NCI-H82 treated with DMSO at 0.1 percent for 48 hours (cell line): Measurements from ENCODE around the gene DTX4.
"Not testable (repeated sequence)": the region's sequence is repeated elsewhere in the genome, so short reads cannot be mapped to it uniquely, and the experiment has no call there.

Source experiments
- DNase-seq: peaks from one replicate; lab custom pipeline; 2025; ENCODE audit not compliant: unreplicated experiment; lab: John Stamatoyannopoulos, UW

The DTX4 gene

DNA sequence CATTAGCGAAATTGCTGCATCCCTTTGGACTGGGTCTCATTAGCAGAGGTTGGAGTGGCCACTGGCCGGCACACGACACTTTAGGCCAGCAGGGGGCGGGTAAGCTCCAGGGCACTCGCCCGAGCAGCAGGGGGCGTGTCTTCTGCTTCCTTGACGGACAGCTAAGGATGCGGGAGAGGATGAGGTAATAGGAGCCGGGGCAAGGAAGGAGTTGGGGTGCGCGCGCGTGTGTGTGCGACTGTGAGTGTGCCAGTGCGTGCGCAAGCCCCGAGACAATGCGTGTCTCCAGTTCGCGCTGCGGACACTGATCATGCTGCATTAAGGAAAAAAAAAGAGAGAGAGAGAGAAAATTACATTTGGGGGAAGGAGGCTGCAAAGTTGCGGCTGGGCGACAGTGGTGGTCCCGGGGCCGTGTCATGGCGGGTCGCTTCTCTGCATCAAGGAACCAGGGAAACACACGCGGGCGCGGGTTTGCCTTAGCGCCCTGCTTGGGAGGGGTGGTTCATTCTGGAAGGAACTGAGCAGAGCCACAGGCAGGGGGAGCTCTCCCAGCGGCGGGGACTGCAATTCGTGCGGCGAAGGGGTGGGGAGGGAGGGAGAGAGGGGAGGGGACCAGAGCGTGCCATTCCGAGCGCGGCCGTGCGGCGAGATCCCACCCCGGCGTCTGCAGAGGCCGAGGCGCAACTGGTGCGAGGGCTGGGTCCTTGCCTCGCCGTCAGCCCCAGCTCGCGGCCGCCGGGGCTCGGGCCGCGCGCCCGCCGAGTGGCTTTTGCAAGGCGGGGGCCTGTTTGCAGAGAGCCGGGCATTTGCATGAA, at the start of gene DTX4:
TSS of gene DTX4 (plus strand) at position 625 of the 815 bp plus-strand sequence. CDS start 464 bp downstream, outside the sequence.
- peak; percentile 68 for DNase-seq

DNA sequence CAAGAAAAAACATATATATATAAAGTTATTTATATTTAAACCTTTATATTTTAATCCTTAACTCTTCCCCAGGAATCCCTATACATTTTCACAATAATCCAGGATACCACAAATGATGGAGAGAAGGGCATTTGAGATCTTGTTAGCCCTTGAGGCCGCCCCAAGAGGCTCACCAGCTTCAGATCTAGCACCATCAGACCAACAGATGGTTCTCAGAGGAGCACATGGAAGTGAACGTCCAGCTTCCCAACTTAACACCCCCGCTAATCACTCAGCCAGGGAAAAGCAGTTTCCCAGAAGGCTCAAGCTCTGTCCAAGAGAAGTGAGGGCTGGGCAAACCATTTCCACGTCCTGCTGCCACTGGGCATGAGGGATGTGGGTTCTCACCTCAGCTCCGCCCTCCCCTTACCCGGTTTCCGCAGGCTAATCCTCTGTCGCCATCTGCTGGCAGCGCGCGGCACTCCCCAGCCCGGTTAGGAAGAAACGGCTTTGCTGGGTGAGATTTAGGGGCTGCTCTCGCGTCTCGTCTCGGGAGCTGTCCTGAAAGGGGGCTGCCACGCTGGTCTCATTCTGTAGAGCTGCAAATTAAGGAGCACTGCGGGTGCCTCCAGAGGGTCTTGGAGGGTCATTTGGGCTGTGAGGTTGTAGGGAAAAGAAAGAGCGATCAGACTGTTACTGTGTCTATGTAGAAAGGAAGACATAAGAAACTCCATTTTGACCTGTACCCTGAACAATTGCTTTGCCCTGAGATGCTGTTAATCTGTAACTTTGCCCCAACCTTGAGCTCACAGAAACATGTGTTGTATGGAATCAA, 36.1 kb upstream of the DTX4 start:
- DNase-seq = peak; percentile 11

DNA sequence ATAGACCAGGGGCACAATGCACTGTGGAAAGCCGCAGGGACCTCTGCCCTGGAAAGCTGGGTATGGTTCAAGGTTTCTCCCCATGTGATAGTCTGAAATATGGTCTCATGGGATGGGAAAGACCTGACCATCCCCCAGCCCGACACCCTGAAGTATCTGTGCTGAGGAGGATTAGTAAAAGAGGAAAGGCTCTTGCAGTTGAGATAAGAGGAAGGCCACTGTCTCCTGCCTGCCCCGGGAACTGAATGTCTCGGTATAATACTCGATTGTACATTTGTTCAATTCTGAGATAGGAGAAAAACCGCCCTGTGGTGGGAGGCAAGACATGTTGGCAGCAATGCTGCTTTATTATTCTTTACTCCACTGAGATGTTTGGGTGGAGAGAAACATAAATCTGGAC, 35.4 kb upstream of the DTX4 start:
- DNase-seq = not testable (repeated sequence)

DNA sequence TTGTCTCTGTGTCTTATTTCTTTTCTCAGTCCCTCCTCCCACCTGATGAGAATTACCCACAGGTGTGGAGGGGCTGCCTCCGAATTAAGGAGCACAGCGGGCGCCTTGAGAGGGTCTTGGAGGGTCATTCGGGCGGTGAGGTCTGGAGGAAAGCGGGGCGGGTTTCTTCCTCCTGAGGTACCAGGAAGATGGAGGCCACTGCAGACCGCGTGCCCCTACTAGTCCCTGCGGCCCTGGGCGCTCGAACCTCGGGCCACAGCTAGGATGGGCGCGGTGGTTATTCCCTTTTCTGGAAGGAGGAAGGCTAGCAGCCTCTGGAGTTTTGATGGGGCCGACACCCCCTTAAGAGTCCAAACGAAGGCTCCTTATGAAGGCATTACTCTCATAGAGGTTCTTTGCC, 34.7 kb upstream of the DTX4 start:
- DNase-seq = no peak

DNA sequence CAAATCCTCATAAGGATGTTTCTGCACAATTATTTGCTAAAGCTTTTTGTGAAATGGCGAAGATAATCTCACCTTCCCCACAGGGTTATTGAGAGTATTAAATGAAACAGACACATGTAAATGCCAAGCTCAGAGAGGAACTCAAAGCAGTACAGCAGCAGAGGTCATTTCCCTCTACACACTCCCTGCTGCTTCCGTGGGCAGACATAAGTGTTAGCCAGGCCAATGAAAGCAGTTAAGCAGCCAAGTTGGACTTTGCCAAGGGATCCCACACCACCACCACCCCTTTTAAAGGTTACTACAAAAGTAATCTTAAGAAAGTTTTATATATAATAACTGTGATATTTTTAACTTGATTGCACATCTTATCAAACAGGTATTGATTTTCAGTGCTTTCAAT, 33.3 kb upstream of the DTX4 start:
- no peak for DNase-seq

DNA sequence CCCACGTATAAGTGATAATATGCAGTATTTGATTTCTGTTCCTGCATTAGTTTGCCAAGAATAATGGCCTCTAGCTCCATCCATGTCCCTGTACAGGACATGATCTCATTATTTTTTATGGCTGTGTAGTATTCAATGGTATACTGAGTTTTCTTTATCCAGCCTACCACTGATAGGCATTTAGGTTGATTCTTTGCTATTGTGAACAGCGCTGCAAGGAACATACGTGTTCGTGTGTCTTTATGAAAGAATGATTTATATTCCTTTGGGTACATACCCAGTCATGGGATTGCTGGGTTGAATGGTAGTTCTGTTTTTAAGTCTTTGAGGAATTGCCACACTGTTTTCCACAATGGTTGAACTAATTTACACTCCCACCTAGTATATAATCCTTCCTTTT, 30.7 kb upstream of the DTX4 start:
- no peak for DNase-seq

DNA sequence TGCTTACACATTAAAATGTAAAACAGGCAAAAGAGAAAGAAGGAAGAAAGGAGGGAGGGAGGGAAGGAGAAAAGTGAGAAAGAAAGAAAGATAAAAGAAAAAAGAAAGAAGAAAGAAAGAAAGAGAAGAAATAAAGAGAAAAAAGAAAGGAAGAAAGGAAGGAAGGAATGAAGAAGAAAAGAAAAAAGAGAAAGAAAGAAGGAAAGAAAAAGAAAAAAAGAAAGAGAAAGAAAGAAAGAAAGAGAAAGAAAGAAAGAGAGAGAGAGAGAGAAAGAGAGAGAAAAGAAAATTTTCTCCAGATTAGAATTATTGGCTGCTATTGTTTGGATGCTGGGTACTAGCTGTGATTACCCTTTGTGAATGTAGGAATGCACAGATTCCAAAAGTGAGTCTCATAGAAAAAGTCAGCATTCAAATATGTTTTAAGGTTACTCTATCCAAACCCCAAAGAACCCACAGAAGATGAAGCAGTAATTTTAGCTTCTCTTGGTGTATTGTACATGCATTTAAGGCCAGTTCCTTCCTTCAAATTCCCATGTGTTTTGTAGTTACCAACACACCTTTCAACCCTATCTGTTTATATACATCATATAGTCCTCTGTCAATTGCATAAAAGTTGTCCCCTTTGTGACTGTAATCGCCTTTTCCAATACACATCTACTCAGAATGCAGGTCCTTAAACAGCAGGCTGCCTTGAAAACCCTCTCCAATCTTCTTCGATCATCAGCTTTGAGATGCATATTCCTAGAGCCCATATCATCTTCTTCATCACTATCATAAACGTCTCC, 30.1 kb upstream of the DTX4 start:
- no peak for DNase-seq

DNA sequence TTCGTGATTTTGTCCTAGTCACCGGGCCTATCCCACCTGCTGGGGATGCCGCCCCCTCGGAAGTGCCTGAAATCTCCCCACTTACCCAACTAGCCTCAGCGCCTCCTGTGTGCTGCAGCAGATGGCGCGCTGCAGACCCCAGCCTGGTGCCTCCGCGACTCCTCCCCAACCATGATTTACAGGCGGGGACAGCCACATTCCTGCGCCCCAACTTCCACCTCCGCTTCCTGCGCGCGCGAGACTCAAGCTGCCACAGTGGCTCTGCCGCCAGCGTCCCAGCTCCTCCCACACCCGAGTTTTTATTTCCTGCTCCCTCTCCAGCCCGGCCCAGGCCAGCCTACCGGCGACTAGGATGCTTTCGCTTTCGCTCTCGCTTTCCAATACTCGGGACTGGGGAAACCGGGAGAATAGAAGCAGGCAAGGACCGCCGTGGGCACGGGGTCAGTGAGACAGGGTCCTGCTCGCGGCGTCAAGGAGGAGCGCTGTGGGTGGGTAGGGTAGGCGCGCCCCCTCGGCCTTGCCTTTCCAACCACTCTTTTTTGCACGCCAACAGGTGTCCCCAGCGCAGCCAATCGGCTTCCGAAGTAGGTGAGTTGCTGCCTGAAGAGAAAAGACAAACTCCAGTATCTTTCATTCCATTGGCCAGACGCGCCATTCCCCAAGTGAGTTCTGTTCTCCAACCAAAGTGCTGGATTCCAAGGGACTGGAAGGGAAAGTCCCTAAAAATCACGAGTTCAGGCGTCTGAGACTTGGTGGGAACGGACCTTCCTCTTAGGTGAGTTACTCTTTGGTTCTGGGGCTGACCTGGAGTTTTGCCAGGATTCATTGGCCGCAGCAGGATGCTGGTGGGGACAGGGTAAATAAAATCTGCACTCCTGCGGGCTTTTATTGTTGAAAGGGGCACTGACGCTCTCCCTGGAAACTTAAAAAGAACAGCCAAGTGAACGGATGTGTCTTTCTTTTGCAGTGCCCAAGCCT, 29.1 kb upstream of the DTX4 start, which contains the start of gene FAM111A:
TSS of gene FAM111A (plus strand) at position 327 of the 978 bp plus-strand sequence. CDS start 6,017 bp downstream, outside the sequence.
- DNase-seq = no peak

DNA sequence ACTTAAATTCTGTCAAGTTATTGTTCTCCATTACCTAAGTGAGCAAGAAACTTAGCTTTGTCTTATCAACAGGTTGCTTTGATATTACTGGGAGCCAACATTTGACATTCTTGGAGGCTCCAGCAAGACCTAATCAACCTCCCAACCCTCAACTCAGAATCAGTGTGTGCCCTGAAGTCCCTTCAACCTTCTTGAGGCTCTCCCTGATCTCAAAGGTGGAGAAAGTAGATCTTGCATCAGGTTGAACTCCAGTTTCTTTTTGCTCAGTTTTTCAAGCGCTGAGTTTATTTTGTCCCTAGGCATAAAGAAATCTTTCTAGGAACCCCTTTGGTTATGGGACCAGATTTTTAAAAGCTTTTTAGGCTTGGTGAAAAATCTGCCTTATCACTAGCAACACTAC, 27.8 kb upstream of the DTX4 start:
- no peak for DNase-seq

DNA sequence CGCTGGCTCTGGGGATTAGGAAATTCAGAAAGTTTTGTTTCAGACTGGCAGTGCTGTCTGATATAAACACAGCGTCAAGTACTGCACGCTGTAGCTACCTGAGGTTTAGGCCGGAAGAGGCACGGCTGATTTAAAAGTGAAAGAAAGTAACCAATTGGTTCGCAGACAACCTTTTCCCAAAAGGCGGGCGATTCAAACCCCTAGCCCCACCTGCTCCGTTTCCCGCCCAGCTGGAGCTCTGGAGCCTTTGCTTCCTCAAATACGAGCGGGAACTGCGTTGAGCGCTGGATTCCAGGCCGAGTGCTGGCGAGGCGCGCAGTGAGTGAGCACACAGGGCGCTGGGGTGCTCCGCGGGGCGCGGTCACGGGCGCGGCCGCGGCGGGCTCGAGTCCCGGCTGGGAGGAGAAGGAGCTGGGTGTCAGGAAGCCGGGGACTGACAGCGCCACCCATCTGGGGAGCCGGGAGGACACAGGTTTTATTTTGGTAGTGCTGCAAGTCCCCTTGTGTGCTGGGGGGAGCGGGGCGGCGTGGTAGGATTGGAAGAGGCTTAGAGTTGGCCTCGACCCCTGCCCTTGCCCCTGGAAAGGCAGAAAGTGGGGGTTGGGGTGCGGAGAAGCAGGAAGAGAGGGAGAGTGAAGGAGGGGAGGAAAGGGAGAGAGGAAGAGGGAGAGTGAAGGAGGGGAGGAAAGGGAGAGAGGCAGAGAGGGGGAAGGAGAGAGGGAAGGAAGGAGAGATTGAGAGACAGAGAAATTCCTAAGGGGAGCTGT, 27.2 kb upstream of the DTX4 start:
- no peak for DNase-seq

DNA sequence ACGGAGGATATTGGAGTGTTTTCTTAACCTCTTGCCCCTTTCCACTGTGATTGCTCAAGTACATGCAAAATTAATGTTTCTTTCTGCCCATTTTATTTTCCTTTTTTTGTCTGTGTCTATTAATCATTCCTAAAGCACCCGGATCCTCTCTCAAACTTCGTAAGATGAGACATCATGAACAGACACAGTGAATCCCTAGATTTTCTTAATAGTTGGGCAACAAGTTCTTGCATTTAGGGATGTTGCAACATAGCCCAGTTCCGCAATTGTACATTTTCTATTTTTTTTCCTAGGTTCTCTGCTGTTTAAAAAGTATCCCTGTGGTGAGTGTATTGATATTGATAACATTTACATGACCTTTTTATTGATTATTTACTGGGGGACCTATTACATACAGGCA, 26.4 kb upstream of the DTX4 start:
- no peak for DNase-seq

DNA sequence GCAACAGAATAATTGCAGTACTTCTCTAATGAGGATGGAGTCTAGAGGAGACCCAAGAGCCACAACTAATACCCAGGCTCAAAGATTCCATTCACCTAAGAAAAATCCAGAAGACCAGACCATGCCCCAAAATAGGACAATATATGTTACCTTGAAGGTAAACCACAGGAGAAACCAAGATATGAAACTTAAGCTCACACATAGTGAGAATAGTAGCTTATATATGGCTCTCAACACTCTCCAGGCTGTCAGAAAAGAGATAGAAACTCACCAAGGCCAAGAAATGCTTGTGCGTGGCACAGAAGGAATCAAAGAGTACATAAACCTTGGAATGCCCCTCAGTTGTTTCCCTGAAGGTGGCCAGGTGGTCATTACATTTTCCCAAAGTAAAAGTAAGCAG, 20.2 kb upstream of the DTX4 start:
- DNase-seq = no peak

DNA sequence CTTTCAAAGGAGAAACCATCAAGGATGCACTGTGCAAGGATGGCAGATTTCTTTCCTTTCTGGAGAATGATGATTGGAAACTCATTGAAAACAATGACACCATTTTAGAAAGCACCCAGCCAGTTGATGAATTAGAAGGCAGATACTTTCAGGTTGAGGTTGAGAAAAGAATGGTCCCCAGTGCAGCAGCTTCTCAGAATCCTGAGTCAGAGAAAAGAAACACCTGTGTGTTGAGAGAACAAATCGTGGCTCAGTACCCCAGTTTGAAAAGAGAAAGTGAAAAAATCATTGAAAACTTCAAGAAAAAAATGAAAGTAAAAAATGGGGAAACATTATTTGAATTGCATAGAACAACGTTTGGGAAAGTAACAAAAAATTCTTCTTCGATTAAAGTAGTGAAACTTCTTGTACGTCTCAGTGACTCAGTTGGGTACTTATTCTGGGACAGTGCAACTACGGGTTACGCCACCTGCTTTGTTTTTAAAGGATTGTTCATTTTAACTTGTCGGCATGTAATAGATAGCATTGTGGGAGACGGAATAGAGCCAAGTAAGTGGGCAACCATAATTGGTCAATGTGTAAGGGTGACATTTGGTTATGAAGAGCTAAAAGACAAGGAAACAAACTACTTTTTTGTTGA, 19.5 kb upstream of the DTX4 start:
- no peak for DNase-seq

DNA sequence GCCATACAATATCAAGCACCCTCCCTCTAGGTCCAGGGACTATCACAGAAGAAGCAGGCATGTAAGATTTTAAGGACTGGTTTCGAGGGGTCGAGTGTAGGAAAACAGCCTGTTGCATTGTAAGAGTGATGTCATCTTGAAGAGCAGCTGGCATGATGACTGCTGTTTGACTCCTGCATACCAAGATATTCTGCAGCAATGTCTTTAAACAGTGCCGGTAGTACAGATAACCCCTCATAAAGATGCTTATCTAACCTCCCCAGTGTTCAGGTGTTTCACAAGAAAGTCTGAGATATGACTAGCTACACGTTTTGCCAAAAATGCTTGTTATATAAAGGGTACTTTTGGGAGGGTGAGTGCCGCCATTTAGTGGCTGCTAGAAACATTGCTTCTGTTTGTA, 17.3 kb upstream of the DTX4 start:
- no peak for DNase-seq

DNA sequence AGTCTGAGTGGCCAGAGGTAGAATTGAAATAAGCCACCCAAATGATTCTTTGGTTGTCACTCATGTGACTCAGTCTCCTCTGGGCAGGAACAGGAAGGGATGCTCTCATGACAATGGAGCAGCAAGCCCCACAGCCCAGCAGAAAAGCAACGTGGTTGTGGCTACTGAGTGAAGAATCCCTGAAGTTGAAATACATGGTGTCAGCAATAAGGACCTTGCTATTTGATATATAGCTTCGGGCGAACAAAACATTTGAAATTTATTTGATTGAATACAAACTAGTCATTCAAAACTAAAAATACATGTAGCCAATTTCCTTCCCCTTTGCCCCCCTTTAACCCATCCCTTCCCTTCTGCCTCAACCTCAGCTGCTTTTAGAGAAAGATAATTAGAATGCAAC, 14.5 kb upstream of the DTX4 start:
- no peak for DNase-seq

DNA sequence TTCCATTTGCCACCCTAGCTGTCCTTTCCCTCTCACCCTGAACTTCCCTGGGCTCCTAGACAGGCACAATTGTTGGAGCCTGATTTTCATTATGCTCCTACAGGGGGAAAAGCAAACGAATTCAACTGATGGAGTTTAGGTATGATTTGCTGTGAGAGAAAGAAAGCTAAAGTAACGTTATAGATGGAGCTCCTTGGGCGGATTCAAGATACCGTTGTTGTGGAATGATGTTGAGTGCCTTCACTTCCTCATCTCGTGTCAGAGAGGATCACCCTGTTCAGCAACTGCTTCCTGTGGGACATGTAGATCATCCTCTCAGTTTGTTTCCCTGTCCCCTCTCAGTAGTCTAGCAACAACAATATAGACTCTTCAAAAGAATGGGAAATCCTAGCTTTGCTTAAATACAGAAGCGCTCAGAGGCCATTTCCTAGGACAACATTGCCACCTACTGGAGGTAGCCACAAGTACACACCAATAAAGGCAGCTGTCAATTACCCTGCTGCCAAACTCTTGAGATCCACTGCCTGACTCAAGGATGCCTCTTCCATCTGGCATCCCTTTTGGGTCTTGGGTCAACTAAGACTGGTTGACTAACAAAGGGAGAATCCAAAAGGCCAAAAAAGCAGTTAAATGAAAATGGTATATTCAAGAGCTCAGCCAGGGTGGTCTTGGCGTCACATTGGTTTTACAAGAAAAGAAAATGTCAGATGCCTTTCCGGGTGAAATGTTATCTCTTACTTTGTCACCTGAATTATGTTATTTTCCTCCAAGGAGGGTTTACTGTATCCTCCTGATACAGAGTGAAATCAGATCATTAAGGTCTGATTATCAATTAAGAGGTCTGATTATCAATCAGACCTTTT, 13.5 kb upstream of the DTX4 start:
- DNase-seq = peak; percentile 4

DNA sequence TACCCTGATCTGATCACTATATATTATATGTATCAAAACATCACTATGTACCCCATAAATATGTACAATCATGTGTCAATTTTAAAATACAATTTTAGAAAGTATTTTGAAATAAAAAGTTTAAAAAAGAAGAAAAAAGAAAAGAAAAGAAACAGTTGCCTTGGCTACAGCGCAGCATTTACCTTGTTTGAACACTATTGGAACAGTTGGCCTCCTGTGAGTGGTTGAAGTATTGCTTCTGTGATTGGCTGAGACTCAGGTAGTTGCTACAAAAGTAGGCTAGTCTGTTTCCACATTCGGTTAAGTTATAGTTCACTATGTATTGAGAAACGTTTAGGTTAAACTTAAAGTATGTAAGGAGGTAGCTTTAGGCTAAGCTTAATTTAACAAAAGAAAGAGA, 7.9 kb upstream of the DTX4 start:
- no peak for DNase-seq
